ENCODE results near the gene PTGR2. TPM values are rescaled to one million over a fixed set of nuclear protein-coding genes. Genes with fewer than 3 reads are reported as not detected.

Gene PTGR2
- total RNA-seq, 2 donors from 2014 or later, result 7.7 to 21.5 TPM

- Histone ChIP-seq H3K4me3 (ENCODE audit: low read length) (no peak overlapping the region), H3K27me3 (ENCODE audit: control insufficient read depth, insufficient read depth, low read length, poor library complexity, severe bottlenecking) (no peaks in the 10 kb centered on the region), H3K9ac (ENCODE audit: extremely low read depth, low read length, poor library complexity, severe bottlenecking) (no peak overlapping the region), H3K36me3 (ENCODE audit: control insufficient read depth, insufficient read depth, low read length) (no peaks in the 10 kb centered on the region), H3K9me3 (ENCODE audit: control insufficient read depth, low read length) (no peaks in the 10 kb centered on the region), H3K4me1 (ENCODE audit: control insufficient read depth, insufficient read depth, low read length) (no peaks in the 10 kb centered on the region), H3K27ac (ENCODE audit: low read depth, low read length) (no peak overlapping the region)
- WGBS, 2 experiments (ENCODE audit: insufficient coverage in 1 of 2, insufficient read length in 1 of 2), result 87 to 92% methylated on average over 3 to 4 of the region's 4 CpGs
- no peak for DNase-seq
- H3K4me1 Mint-ChIP-seq, result no peaks in the 10 kb centered on the region
- no peak overlapping the region for H3K27ac Mint-ChIP-seq
- no peaks in the 10 kb centered on the region for H3K36me3 Mint-ChIP-seq (ENCODE audit: low read depth)
- TF ChIP-seq CTCF (conservative IDR thresholded peaks at IDR 0.05), result no peak
- H3K4me3 Mint-ChIP-seq, result no peak overlapping the region
- no peaks in the 10 kb centered on the region for H3K9me3 Mint-ChIP-seq
- H3K27me3 Mint-ChIP-seq (ENCODE audit: insufficient read depth), result no peaks in the 10 kb centered on the region
Observed at GRCh38 chr14:73824127-73824526, 27.5 kb upstream of the PTGR2 start.

GRCh38 chr14:73824536-73824935 is 27.1 kb upstream of the PTGR2 start:
- no peak overlapping the region for H3K4me3 Mint-ChIP-seq
- H3K27me3 ChIP-seq (ENCODE audit: control insufficient read depth, insufficient read depth, low read length, poor library complexity, severe bottlenecking), result no peaks in the 10 kb centered on the region
- no peaks in the 10 kb centered on the region for H3K4me1 Mint-ChIP-seq
- no peaks in the 10 kb centered on the region for H3K9me3 ChIP-seq (ENCODE audit: control insufficient read depth, low read length)
- no peak overlapping the region for H3K4me3 ChIP-seq (ENCODE audit: low read length)
- no peaks in the 10 kb centered on the region for H3K27me3 Mint-ChIP-seq (ENCODE audit: insufficient read depth)
- no peak for TF ChIP-seq CTCF (conservative IDR thresholded peaks at IDR 0.05)
- H3K36me3 Mint-ChIP-seq (ENCODE audit: low read depth), result no peaks in the 10 kb centered on the region
- H3K9me3 Mint-ChIP-seq, result no peaks in the 10 kb centered on the region
- no peak overlapping the region for H3K27ac ChIP-seq (ENCODE audit: low read depth, low read length)
- H3K9ac ChIP-seq (ENCODE audit: extremely low read depth, low read length, poor library complexity, severe bottlenecking), result no peak overlapping the region
- H3K4me1 ChIP-seq (ENCODE audit: control insufficient read depth, insufficient read depth, low read length), result no peaks in the 10 kb centered on the region
- H3K36me3 ChIP-seq (ENCODE audit: control insufficient read depth, insufficient read depth, low read length), result no peaks in the 10 kb centered on the region
- 97% methylated on average over 8 of the region's 8 CpGs; no CpG with 5 or more reads in 1 of the 2 experiments for WGBS, 2 experiments (ENCODE audit: insufficient coverage in 1 of 2, insufficient read length in 1 of 2)
- H3K27ac Mint-ChIP-seq, result no peak overlapping the region
- DNase-seq, result no peak

- H3K4me3 Mint-ChIP-seq, result no peak overlapping the region
- DNase-seq, result peak; percentile 93
- peak; percentile 94 for TF ChIP-seq CTCF (conservative IDR thresholded peaks at IDR 0.05)
- no peaks in the 10 kb centered on the region for H3K4me1 Mint-ChIP-seq
- 11 to 12% methylated on average over 5 of the region's 7 CpGs for WGBS, 2 experiments (ENCODE audit: insufficient coverage in 1 of 2, insufficient read length in 1 of 2)
- H3K27ac Mint-ChIP-seq, result no peak overlapping the region
- Histone ChIP-seq H3K36me3 (ENCODE audit: control insufficient read depth, insufficient read depth, low read length) (no peaks in the 10 kb centered on the region), H3K9ac (ENCODE audit: extremely low read depth, low read length, poor library complexity, severe bottlenecking) (no peak overlapping the region), H3K4me1 (ENCODE audit: control insufficient read depth, insufficient read depth, low read length) (no peaks in the 10 kb centered on the region), H3K27ac (ENCODE audit: low read depth, low read length) (no peak overlapping the region), H3K27me3 (ENCODE audit: control insufficient read depth, insufficient read depth, low read length, poor library complexity, severe bottlenecking) (no peaks in the 10 kb centered on the region), H3K9me3 (ENCODE audit: control insufficient read depth, low read length) (no peaks in the 10 kb centered on the region), H3K4me3 (ENCODE audit: low read length) (no peak overlapping the region)
- no peaks in the 10 kb centered on the region for H3K27me3 Mint-ChIP-seq (ENCODE audit: insufficient read depth)
- no peaks in the 10 kb centered on the region for H3K36me3 Mint-ChIP-seq (ENCODE audit: low read depth)
- H3K9me3 Mint-ChIP-seq, result no peaks in the 10 kb centered on the region
Observed at GRCh38 chr14:73825551-73826188, 26.0 kb upstream of the PTGR2 start.

Data from endodermal cell (in vitro differentiated cells).